Placental epithelial cell (primary cell): ENCODE measurements around the gene HLX. TPM values are rescaled to one million over a fixed set of nuclear protein-coding genes. Genes with fewer than 3 reads are reported as not detected.

Experiments
- total RNA-seq: library from RNA; depleted of rRNA; stranded (reverse); fragments of >200 nt; gene quantifications from 2 replicates; pipeline ENCODE4 v1.2.3, GENCODE V29; 2012

Gene HLX
- total RNA-seq = not detected in 2 replicates

GRCh38 chr1:220879076-220879508 lies at the start of gene HLX:
Gene HLX, plus strand, starts transcription at chr1:220879443. Its CDS starts 415 bp downstream, at chr1:220879858.

Other genes with a start within 250 kb of the HLX start
- 0.76 and 9.8 TPM in 2 replicates for gene C1orf115, start 189.1 kb upstream of the HLX start, total RNA-seq
- gene MTARC2, start 131.1 kb upstream of the HLX start, total RNA-seq = 1.4 and 4.3 TPM in 2 replicates
- 0.65 and 1.2 TPM in 2 replicates for gene MTARC1, start 92.5 kb upstream of the HLX start, total RNA-seq